ENCODE measurements around the gene ZAR1. TPM values are rescaled to one million over a fixed set of nuclear protein-coding genes. Genes with fewer than 3 reads are reported as not detected.

The ZAR1 gene
- total RNA-seq, 1 experiment from 2014 or later: not detected

DNA sequence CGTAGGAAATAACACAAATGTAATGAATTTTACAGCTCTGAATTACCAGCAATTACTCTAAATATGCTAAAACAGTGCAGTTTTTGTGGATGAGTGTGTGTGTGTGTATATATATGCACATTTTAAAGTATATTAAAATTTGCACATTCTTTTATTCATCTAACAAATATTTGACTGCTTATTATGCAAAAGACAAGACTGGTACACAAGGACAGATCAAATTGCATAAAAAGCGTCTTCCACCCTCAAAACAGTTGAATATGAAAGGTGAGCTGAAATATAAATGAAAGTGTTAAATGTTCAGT is 13.9 kb downstream of the ZAR1 start:
- H3K9me3 ChIP-seq (replicated peaks): no peaks in the 10 kb centered on the region
- DNase-seq: no peak
- no peak overlapping the region for H3K27ac ChIP-seq
- H3K36me3 ChIP-seq: peaks cover 31% of the 10 kb centered on the region
- no peak overlapping the region for H3K4me3 ChIP-seq
- H3K4me1 ChIP-seq: no peaks in the 10 kb centered on the region
- no peaks in the 10 kb centered on the region for H3K27me3 ChIP-seq

DNA sequence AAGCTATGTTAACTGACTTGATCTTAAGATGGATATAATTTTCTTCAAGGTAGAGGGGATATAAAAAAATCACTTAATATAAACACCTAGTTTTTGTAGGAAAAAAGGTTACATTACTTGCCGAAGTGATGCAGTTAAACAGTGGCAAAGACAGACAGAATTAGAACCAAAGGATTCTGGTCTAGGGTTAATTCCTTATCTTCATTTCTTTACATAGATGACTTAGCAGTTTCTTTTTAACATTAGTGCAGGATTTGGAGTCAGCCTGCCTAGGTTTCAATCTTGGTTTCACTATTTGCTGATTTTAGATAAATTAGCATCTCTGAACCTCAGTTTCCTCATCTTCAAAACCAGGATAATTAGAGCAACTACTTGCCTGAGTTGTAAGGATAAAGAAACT is 14.3 kb downstream of the ZAR1 start:
- H3K27me3 ChIP-seq: no peaks in the 10 kb centered on the region
- no peak overlapping the region for H3K27ac ChIP-seq
- H3K9me3 ChIP-seq (replicated peaks): no peaks in the 10 kb centered on the region
- no peak overlapping the region for H3K4me3 ChIP-seq
- peaks cover 31% of the 10 kb centered on the region for H3K36me3 ChIP-seq
- no peaks in the 10 kb centered on the region for H3K4me1 ChIP-seq
- DNase-seq: no peak

DNA sequence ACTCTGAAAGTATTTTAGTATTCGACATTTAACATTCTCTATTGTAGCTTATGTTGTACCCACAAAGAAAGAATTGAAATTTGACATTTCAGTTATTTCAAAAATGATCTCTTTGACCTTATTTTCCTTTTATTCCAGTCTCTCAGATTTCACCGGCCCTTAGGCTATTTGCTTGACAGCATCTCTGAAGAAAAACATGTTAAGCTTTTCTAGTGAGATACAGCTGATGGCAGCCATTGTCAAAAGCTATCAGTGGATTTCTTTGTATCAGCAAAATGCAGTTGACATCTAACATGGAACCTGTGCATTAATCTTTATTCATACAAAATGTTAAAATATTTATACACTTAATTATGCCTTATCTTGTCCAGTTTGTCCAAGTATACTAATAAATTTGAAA is 16.7 kb downstream of the ZAR1 start:
- peaks cover 52% of the 10 kb centered on the region for H3K36me3 ChIP-seq
- no peaks in the 10 kb centered on the region for H3K27me3 ChIP-seq
- no peaks in the 10 kb centered on the region for H3K4me1 ChIP-seq
- H3K27ac ChIP-seq: no peak overlapping the region
- DNase-seq: no peak
- H3K9me3 ChIP-seq (replicated peaks): no peaks in the 10 kb centered on the region
- no peak overlapping the region for H3K4me3 ChIP-seq

DNA sequence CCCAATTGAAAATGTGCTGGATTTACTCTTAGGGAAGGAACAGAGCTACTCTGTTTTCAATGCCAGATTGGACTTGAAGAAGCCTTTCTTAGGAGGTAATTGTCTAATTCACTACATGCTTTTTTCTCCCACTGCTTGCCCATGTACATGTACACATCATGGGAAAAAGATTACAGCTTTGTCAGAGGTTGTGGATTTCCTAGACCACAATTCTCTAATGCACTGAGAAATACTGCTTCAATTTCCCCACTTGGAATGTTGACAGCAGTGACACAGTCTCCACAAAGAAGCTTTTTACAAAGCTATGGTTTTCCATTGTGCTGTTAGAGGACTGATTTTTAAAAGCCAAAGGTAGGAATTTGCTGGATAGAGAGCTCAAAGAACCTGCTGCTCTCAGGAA is 19.5 kb downstream of the ZAR1 start:
- Histone ChIP-seq H3K27me3 (no peaks in the 10 kb centered on the region), H3K9me3 (replicated peaks) (no peaks in the 10 kb centered on the region), H3K4me1 (no peaks in the 10 kb centered on the region), H3K36me3 (peaks cover 75% of the 10 kb centered on the region), H3K27ac (no peak overlapping the region), H3K4me3 (no peak overlapping the region)
- DNase-seq: no peak

DNA sequence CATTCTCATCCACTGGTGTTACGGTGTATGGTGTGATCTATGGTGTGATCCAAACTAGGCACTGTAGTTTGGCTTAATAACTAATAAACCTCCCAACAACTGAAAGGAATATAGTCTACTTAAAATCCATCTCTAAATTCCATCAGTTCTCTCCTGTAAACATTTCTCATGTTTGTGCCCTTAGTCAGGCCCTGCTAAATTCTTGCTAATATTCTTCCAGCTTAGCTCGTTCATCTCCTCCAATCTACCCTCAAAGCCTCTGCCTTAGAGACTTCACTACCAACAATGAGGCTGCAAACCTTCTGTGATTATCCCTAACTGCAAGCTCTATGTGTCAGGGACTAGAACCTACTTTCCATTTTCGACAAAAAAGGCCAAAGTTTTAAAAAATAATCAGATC is 28.1 kb downstream of the ZAR1 start:
- no peaks in the 10 kb centered on the region for H3K27me3 ChIP-seq
- H3K4me1 ChIP-seq: no peaks in the 10 kb centered on the region
- peaks cover 43% of the 10 kb centered on the region for H3K36me3 ChIP-seq
- no peak overlapping the region for H3K4me3 ChIP-seq
- H3K27ac ChIP-seq: no peak overlapping the region
- DNase-seq: no peak
- H3K9me3 ChIP-seq (replicated peaks): no peaks in the 10 kb centered on the region

DNA sequence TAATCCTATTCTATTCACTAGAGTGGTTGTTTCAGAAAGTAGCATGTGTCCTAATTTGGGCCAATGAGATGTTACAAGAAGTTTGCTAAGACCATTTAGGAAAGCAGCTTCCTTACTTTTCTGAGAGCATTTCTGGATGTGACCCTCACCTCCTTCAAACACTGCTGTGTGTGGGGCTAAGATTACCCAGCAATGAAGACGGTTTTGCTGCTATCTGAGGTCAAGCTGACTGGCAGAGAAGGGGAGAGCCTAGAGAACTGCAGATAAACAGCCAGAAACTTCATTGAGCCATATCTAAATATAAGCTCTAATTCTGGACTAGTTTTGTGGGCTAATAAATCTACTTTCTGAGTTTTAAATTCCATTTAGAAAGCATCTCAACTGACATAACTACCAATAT is 36.4 kb downstream of the ZAR1 start:
- Histone ChIP-seq H3K36me3 (peaks cover 54% of the 10 kb centered on the region), H3K27me3 (no peaks in the 10 kb centered on the region)
- no peak for DNase-seq

DNA sequence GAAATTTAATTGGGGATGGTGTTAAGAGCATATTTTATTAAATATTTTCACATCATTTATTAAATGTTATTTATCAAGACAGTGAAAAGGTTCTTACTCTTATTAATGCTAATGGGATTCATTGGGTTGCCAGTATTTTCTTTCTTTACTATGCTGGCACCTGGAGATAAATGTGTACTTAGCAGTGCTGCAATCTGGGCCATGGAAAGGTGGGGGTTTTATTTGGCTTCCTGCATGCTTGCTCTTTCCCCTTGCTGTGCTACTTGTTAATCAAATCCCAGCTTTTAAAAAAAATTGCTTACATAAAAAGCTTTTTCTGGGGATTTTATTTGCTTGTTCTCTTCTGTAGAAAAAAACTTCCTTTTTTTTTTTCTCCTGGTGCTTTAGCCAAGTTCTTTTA is 48.3 kb downstream of the ZAR1 start:
- no peaks in the 10 kb centered on the region for H3K9me3 ChIP-seq (replicated peaks)
- no peaks in the 10 kb centered on the region for H3K4me1 ChIP-seq
- no peak overlapping the region for H3K4me3 ChIP-seq
- no peak for DNase-seq
- no peak overlapping the region for H3K27ac ChIP-seq
- H3K36me3 ChIP-seq: peaks cover 48% of the 10 kb centered on the region
- no peaks in the 10 kb centered on the region for H3K27me3 ChIP-seq

More for the DNA sequence above, 36.4 kb downstream of the ZAR1 start:
- no peak overlapping the region for H3K27ac ChIP-seq
- H3K4me3 ChIP-seq: no peak overlapping the region
- H3K9me3 ChIP-seq (replicated peaks): no peaks in the 10 kb centered on the region
- H3K4me1 ChIP-seq: no peaks in the 10 kb centered on the region

DNA sequence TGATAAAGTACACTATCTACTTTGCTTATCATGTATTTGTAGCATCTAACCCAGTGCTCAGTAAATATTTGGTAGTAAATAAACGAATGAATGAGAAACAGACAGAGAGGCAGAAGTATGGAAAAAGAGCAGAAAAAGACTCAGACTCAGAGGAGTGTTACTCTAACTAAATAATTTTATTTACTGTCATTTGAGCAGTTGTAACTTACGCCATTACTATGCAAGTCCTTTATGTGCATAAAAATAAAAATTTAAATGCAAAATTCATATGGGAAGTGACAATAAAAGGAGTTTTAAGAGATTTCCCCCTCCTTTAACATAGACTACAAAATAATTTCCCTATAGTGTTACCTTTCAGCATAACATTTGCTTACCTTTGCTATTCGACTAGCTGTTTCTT is 49.5 kb downstream of the ZAR1 start:
- Histone ChIP-seq H3K4me3 (no peak overlapping the region), H3K27ac (no peak overlapping the region), H3K9me3 (replicated peaks) (no peaks in the 10 kb centered on the region), H3K27me3 (no peaks in the 10 kb centered on the region), H3K36me3 (peaks cover 45% of the 10 kb centered on the region), H3K4me1 (no peaks in the 10 kb centered on the region)
- DNase-seq: no peak

DNA sequence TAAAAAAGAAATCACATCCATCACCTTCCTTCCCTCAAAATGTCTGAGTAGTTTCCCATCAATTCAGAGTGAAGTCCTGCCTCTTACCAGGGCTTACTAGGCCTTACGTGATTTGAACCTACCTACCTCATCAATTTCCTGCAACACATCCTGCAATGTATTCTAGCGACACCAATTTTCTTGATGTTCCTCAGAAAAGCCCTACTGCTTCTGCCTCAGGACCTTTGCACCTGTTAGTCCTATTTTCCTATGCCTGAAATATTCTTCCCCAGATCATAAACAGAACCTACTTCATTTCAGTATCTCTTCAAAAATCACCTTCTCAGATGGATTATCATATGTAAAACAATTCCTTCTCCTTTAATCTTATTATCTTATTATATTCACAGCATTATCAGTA is 52.8 kb downstream of the ZAR1 start:
- Histone ChIP-seq H3K27ac (no peak overlapping the region), H3K27me3 (no peaks in the 10 kb centered on the region)

DNA sequence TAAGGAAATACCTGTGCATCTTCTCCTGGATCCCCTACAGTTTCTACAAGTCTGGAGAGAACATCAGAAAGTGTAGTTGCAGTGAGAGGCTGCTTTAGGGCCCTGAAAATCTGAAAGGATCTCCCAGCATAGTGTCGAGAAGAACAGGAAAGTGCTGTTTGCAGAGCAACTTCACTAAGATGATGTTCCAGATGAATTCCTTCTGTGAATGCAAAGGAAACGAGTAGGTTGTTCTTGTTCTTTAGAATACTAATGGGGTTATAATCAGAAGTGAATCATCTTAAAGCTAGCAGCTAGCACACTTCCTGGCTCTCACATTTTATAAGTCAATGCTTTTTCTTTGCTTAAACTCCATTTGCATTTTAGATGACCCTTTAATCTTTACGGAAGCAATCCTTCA is 53.7 kb downstream of the ZAR1 start:
- Histone ChIP-seq H3K27me3 (no peaks in the 10 kb centered on the region), H3K4me1 (no peaks in the 10 kb centered on the region), H3K27ac (no peak overlapping the region), H3K36me3 (peaks cover 46% of the 10 kb centered on the region), H3K9me3 (replicated peaks) (no peaks in the 10 kb centered on the region), H3K4me3 (no peak overlapping the region)
- no peak for DNase-seq

More for the DNA sequence above, 52.8 kb downstream of the ZAR1 start:
- DNase-seq: no peak
- Histone ChIP-seq H3K4me1 (no peaks in the 10 kb centered on the region), H3K36me3 (peaks cover 50% of the 10 kb centered on the region), H3K9me3 (replicated peaks) (no peaks in the 10 kb centered on the region), H3K4me3 (no peak overlapping the region)

Other genes with a start within 250 kb of the ZAR1 start
- gene TEC, start 220.4 kb upstream of the ZAR1 start, total RNA-seq (2014; rRNA removed; shearing (Covaris generic)): 8.4 and 11.0 TPM in 2 replicates
- gene SLAIN2, start 148.7 kb upstream of the ZAR1 start, total RNA-seq (2014; rRNA removed; shearing (Covaris generic)): 141 and 145 TPM in 2 replicates
- not detected in 2 replicates for gene SLC10A4, start 6.9 kb upstream of the ZAR1 start, total RNA-seq (2014; rRNA removed; shearing (Covaris generic))

Measured in SJCRH30 (cell line).